HG03196 (cell line): Measurements from ENCODE around the gene TRAPPC2L.

Source experiments
- ATAC-seq: cut with Tn5 transposase; IDR thresholded peaks from one replicate; pipeline ENCODE4 v1.9.1; 2021; ENCODE audit not compliant: unreplicated experiment

Gene TRAPPC2L

DNA sequence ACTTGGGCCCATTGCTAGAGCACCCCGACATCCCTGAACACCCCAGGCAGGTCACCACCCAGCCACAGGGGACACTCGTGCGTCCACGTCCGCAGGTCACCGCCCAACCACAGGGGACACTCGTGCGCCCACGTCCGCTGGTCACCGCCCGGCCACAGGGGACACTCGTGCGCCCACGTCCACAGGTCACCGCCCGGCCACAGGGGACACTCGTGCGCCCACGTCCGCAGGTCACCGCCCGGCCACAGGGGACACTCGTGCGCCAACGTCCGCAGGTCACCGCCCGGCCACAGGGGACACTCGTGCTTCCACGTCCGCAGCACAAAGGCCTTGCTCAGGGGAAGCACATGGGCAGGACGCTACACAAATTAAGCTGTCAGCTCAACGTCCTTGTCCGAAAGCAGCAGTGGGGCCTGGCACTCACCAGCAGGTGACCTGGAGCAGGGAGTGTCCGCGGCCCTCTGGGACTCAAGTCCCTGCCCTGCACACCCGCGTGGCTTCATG, 17.8 kb upstream of the TRAPPC2L start:
- no peak for ATAC-seq

DNA sequence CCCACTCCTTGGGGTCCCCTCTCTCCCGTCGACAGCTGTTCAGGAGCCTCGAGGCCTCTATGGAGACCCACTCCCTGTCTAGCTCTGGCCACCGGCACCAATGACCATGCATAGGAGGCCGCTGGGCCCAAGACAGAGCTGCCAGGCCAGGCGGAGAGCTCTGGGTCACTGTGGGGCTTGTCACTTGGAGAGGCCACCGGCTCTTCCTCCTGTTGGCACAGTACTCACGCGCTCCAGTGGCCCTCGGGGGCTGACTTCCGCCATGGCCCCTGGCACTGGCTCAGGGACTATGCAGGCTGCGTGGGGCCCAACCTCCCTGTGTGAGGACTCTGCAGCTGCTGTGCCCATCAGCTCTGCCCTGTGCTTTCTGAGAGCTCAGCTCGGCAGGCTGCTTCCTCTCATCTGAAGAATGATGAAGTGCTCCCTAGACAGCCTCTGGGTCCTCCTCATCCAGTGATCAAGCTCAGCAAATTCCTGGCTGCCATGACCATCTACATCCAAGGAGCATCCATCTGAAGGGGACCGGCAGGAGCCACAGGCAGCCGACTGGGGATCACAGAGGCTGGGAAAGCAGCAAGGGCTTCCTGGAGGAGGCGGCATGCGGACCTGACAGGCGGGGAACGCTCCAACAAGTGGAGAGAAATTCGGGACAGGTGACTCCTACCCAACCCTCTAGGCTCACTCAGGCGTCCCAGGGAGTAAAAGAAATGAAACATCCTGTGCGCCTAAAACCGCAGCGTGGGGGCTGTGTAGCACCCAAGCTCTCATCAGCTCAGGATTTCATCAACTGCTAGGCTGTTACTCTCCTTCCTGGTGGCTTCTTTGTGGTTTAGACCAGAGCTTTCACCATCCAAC, 17.0 kb upstream of the TRAPPC2L start:
- no peak for ATAC-seq

DNA sequence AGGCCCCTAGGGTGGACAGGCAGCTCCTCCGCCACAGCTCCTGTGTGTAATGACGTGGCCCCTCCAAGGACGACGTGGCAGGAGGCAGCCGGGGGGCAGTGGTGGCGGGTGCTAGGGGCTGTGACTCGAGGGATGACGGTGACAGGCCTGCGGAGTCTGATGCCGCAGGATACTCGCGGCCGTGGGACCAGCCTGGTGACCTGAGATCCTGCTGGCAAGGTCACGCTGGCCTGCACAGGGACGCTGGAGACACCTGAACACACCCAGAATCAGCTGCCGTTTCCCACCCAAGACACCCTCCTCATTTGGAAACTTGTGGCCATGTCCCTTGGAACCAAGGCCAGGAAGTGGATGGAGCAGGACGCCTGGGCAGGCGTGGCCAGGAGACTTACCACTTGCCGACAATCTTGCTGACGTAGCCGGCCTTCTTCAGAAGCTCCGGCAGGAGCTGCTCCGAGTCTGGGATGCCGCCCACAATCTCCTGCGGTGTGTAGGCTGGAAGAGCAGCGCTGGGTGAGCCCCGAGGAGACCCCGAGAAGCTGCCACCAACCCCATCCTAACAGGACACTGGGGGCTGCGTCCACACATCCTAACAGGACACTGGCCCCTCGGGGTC, 16.2 kb upstream of the TRAPPC2L start:
- ATAC-seq: no peak

DNA sequence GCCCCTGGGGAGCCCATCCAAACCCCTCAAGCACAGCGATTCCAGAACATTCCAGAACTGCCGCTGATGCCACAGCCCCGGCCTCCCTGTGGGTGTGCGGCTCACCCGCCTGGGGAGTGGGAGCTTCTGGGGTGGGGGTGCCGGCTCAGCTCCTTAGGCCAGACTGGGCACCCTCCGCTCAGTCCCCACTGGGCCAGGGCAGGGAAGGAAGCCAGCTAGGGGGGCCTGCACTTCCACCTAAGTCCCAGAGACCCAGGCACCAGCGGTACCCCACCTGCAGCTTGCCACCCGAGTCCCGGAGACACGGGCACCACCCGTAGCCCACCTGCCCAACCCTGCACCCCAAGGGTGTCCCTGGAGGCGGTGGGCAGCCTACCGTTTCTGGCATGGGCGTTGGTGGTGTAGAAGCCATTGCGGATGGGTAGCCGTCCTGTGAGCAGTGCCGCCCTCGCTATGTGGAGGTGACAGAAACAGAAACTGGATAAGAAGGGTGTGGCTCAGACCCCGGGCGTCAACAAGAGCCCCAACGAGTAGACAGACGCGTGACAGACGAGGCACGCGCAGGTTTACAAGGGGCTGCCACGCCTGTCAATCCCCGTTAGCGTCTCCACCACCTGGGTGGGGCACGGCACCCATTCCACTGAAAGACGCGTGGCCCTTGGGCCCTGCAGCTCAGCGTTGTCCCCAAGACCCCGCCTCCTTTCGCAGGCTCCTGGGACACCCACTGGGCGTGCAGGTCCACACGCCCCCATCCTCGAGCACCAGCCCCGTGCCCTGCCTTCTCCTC, 15.2 kb upstream of the TRAPPC2L start:
- ATAC-seq: no peak

DNA sequence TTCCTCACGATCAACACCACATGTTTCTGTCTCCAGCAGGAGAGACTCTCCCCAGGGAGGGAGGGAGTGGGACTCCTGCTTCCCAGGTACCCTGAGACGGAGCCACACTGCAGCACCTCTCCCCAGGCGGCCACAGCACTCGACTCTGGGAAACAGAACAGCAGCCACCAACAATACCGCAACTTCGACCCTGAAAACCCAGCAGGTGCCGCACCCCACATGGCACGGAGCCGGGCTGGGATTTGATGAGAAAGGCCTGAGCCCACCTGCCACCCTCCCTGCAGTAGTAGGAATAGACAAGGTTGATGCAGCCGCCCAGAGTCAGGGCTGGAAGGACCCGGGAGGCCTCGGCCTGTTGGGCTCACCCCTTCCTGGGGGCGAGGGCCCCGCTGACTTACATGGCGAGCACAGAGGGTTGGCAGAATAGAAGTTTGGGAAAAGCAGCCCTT, 14.6 kb upstream of the TRAPPC2L start:
- ATAC-seq: no peak

DNA sequence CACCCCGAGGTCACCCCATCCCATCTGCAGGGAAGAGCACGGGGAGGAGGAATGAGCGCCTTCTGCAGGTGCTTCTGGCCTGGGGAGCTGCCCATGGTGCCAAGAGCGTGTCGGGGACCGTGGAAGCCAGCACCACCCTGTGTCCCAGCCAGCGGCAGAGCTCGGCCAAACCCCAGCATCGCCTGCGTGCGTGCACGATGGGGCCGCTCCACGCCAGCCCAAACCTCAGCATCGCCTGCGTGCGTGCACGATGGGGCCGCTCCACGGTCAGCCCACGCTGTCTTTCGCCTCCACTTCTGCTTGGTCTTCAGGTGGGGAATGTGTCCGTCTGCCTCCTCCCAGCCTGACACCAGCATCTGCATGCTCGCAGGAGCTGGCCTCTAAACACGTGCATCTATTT, 14.1 kb upstream of the TRAPPC2L start:
- no peak for ATAC-seq

DNA sequence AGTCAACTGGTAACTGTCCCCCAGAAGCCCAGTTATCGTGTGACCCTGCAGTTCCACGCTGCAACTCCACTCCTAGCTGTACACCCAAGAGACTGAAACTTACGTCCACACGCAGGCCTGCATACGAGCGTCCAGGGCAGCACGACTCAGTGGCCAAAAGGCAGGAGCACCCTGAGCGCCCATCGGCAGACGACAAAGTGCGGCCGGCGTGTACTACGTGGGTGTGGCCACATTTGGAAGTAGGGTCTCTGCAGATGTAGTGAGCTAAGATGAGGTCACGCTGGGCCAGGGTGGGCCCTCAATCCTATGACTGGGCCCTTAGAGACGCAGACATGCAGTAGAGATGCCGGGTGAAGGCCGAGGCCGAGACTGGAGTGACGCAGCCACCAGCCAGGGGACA, 13.7 kb upstream of the TRAPPC2L start:
- no peak for ATAC-seq

DNA sequence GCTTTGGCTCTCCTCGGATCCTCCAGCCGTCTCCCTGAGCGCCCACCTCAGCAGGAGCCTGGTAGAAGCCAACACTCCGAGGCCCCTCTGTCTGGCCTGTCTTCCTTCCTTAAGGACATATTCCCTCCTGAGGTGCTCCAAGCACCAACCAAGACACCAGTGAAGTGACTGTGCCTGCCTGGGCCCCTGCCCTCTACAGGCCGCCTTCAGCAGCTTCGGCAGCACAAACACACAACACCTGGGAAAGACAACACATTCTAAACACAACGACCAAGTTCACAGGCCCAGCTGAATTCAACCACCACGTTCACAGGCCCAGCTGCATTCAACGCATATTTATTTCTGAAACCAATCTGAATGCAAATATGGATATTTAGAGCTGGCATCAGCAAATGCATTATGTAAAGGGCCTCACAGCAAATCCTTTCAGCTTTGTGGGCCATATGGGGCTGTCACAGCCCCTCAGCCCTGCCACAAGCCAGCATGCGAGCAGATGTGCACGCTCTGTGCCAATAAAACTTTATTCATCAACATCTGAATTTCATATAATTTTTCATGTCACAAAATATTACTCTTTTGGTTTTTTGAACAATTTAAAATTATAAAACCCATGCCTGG, 12.4 kb upstream of the TRAPPC2L start:
- no peak for ATAC-seq

DNA sequence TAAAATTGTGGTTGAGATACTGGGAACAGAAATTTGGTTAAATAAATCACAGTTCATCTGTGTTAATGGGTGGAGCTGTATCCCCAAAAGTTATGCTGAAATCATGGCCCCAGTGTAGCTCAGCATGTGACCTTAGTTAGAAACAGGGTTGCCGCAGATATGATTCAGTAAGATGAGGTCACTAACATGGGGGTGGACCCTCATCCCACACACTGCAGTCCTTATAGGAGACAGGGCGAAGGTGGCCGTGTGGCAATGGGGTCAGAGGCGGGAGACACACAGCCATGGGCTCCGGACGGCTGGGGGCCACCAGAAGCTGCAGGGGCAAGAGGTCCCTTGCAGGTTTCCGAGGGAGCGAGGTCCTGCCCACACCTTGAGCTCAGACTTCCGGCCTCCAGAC, 10.8 kb upstream of the TRAPPC2L start:
- no peak for ATAC-seq

DNA sequence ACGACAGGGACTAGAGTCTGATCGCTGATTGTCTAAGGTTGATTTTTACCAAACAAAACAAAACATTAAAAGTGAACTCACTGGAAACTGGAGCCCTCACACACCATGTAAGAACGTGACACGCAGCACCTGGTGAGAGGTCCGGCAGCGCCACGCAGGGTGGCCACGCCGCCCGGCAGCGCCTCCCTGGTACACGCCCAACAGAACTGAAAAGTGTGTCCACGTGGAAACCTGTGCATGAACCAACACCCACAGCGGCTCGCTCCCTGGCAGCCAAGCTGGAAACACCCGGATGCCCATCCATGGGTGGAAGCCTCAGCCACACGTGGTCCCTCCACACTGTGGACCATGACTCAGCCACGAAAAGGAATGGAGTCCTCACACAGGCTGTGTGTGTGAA, 9.3 kb upstream of the TRAPPC2L start:
- ATAC-seq: no peak

DNA sequence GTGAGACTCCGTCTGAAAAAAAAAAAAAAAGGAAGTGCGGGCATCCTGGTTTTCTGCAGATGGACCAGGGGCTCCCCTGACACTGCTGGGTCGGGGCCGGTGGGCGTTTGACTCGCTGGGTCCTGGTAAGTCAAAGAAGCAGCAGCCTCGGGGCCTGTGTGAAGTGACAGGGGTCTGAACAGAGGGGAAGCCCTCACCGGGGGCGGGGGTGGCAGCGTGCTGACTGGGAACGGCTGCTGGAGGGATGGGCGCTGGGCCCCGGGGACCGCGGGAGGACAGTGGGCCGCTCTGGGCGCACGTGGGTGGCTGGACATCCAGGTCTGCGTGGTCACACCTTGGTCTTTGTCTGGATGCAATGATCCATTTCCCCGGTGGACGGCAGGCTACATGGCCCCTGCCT, 8.4 kb upstream of the TRAPPC2L start:
- ATAC-seq: no peak

DNA sequence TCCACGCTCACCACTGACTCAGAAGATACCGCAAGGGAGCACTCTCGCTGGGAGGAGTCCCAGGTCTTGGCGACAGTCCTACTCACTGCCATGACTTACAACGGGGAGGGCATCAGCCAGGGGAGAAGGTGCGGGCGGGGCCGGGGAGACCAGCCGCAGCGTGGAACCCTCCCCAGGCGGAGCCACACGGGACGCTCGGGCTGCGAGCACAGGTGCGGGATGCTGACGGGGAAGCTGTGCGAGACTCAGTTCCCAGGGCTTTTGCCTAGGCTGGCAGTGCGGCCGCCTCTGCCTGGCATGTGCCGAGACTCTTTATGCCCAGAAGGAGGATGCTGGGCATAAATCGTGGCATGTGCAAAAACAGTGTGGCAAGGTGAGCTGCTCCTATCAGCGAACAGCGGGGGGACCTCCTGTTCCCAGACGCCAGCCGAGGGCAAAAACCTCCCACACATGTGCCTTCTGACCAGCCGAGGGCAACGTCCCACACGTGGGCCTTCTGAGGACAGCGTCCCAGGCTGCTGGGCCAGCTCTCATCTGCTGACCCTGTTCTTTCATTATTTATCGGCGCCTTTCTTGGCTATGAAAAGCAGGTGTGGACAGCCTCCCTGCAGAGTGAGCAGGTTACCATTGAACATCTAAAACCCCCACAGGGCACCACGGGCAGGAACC, 6.3 kb upstream of the TRAPPC2L start:
- no peak for ATAC-seq

DNA sequence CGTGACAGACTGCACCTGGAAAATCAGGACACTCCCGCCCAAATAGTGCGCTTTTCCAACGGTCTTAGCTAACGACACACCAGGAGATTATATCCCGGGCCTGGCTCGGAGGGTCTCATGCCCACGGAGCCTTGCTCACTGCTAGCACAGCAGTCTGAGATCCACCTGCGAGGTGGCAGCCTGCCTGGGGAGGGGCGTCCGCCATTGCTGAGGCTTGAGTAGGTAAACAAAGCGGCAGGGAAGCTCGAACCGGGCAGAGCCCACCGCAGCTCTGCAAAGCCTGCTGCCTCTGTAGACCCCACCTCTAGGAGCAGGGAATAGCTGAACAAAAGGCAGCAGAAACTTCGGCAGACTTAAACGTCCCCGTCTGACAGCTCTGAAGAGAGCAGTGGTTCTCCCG, 5.3 kb upstream of the TRAPPC2L start:
- ATAC-seq: no peak

DNA sequence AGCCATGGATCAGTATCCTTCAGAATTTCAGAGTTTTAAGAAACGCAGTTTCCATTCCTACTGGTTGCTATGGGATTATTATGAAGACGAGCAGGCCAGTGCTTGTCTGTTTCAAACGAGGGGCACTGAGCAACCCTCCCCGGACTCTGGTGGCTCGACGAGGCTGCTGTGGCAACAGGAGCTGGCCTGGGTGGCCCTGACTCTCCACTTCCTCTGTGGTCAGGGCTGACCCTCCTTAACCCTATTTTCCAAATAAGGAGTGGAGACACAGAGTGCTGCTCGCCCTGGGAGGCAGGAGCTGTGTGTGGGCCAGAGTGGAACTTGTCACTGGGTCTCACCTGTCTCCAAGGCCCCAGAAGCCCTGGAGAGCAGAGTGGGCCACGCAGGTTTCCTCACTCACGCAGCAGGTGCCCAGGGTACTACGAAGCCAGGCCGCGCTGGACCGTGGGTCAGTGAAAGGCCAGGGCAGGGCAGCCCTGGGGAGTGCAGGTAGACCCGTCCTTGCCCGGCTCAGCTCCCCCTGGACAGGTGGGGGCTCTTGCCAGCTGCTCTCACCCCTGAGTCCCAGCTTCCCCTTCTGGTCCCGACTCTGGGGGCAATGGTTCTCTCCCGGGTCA, 3.5 kb upstream of the TRAPPC2L start:
- no peak for ATAC-seq

DNA sequence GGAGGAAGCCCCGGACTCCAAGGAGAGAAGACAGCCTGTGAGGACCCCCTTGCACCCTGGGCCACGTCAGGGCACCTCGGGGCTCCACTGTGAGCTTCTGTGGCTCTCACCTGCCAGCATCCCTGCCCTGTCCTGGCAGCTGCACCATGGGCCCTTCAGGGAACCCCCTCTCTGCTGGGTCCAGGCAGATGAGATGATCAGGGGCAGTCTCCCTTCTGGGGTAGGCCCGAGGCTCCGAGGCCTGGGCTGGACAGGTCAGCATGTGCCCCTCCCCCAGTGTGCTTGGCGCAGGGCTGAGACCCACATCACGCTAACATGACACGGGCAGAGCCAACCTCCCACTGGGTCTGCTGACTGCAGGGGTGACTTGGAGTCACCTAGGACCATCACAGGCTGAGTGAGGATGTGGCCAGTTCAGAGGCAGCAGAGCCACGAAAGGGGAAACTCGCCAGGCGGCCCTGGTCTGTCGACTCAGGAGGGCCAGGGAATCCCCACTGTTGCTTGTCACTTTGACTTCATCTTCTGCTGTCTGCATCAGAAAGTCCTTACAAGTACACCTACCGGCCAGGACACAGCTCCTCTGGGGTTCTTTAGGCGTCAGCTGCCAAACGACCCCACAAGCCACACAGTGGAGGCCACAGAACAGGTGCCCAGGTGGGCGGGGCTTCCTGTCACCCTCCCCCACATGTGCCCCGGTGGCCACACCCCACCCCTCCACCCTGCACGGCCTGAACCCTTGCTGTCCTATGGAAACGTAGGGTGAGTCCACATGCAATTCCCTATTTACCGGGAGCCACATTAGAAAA, 2.4 kb upstream of the TRAPPC2L start:
- ATAC-seq: no peak

DNA sequence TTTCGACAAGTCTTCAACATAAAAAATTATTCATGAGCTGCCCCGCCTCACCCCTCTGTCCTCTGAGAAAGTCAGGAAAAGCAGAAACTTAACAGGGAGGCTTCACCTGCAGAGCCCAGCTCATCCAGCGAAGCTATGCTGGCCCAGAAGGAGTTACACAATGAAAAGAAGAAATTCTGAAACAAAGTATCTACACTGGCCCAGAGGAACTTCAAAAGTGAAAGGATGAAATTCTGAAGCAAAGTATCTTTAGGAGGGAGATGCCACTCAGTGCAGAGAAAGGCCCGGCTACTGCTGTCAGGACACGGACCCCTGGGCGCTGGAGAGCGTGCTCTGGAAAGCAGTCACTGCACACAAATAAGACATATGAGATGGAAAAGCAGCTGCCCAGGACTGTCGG, 1.8 kb upstream of the TRAPPC2L start:
- no peak for ATAC-seq

DNA sequence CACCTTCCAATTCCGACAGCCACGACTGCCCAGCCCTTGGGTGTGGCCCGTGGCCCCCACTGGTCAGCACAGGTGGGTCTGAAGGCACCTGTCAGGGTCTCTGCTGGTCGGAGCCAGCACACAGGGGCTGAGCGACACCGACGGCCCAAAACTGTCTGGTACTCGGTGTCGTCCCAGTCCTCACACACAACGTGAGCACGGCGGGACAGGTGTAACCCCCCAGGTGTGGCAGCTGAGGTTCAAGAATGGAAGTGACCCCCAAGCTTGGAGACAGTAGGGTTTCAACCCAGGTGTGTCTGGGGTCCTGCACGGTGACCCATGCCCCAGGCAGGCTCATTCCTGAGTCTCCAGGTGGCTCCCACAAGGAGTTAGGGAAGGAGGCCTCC, 1.2 kb upstream of the TRAPPC2L start:
- ATAC-seq: no peak

DNA sequence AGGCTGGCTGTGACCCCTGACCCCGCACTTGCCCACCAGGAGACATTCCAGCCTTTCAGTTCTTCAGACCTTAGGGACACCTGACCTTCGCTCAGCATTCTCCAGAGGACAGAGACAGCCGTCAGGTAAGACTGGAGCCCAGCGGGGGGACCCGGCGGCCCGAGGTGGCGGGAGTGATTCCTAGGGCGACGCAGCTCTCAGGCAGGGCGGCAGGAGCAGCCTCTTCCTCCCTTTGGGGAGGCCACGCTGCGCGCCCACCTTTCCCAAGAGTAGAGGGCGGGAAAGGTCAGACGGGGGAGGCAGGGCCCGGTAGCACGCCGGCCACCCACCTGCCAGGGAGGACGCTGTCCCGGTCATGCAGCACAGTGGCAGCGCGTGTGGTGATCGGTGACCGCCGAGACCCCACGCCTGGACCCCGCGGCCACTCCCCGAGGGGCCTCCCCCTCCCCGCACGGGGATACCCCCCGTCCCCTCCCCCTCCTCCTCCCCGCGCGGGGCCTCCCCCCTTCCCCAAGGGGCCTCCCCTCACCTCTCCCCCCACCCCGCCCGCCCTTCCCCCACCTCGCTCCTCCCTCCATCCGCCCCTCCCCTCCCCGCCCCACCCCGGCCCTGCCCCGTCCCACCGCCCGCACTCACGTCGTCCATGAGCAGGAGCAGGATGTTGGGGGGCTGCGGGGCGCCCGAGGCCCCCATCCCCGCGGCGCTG, 652 bp upstream of the TRAPPC2L start:
- ATAC-seq: no peak
